ACHN (cell line): ENCODE results near the gene SH3RF2.

ENCODE experiments used
- DNase-seq: peaks from one replicate; pipeline ENCODE4 v3.0.0-alpha.2; 2015
- in situ Hi-C: cut with HindIII; loops from 2 replicates; pipeline ENCODE4 v1.10.0; 2017; ENCODE audit warnings: low sequenced_read_pairs, low pct_ligation_motif_present, low pct_unique_long_range_greater_than_20kb

The SH3RF2 gene

DNA sequence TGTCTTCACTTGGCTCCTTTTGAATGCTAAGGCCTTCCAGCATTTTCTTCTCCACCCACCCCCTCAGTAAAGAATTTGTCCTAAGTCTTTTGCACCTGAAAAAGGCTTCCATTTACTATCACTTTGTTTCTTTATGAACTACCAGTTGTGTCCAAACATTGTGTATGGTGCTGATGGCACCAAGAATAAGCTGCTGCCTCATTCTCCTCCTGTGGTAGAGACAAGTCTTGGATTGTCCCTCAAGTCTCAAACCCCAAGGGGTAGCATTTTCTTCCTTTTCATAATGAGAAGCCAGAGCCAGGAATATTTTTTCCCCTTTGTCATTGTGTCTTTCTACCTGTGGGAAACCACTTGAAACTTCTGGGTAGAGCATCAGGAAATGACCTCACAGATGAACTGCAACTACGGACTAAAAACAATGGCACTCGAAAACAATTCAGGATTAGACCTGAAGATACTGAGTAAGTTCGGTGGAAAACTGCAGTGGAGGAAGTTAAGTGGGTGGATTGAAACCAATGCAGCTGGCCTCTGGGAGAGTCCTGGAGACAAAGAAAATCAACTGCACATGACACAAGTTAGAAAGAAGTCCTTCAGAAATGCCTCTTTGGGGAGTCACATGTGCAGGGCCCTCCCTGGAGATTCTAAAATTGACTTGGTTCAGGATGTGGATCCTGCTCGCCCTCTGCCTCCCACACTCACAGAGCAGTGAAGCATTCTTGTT is 80.5 kb downstream of the SH3RF2 start:
- in situ Hi-C loops: no loop called here
- no peak for DNase-seq

DNA sequence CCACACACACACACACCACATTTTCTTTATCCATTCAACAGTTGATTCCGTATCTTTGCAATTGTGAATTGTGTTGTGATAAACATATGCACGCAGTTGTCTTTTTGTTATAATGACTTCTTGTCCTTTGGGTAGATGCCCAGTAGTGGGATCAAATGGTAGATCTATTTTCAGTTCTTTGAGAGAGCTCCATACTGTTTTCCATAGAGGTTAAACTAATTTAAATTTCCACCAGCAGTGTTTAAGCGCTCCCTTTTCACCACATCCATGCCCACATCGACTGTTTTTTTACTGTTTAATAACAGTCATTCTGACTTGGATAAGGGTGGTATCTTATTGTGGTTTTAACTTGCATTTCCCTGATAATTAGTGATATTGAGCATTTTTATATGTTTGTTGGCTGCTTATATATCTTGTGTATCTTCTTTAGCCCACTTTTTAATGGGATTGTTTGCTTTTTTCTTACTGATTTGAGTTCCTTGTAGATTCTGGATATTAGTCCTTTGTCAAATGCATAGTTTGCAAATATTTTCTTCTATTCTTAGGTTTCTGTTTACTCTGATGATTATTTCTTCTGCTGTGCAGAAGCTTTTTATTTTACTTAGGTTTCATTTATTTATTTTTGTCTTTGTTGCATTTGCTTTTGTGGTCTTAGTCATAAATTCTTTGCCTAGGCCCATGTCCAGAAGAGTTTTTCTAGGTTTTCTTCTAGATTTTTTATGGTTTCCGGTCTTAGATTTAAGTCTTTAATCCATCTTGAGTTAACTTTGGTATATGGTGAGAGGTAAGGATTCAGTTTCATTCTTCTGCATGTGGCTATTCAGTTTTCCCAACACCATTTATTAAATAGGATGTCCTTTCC is 82.4 kb downstream of the SH3RF2 start:
- in situ Hi-C loops: no loop called here

DNA sequence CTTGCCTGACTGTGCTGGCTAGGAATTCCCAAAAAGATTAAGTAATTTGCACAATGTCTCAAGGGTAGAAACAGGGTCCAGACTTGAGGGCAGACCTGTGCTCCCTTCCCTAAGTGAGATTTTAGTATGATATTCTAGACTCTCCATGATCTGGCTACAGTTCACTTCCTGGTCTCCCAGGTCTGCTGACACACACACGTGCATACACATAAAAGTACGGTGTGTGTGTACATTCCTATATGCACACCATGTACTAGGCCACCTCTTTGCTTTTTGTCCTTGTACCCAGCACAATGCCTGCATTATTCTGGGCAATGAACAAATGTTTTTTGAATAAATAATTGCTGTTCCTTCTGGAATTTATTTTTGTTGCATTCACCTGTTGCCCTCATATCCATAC is 83.7 kb downstream of the SH3RF2 start:
- in situ Hi-C loops: no loop called here
- no peak for DNase-seq

More for the DNA sequence above, 82.4 kb downstream of the SH3RF2 start:
- DNase-seq: no peak

DNA sequence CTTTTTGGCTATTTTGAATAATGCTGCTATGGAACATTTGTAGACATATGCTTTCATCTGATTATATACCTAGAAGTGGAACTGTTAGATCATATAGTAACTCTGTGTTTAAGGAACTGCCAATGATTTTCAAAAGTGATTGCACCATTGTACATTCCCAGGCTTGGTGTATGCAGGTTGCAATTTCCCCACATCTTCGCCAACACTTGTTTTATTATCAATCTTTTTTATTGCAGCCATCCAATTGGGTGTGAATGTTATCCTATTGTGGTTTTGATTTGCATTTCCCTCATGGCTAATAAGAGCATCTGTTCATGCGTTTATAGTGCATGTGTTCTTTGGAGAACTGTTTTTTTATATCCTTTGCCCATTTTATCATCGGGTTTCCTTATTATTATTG is 87.7 kb downstream of the SH3RF2 start:
- DNase-seq: no peak
- in situ Hi-C loops: no loop called here

DNA sequence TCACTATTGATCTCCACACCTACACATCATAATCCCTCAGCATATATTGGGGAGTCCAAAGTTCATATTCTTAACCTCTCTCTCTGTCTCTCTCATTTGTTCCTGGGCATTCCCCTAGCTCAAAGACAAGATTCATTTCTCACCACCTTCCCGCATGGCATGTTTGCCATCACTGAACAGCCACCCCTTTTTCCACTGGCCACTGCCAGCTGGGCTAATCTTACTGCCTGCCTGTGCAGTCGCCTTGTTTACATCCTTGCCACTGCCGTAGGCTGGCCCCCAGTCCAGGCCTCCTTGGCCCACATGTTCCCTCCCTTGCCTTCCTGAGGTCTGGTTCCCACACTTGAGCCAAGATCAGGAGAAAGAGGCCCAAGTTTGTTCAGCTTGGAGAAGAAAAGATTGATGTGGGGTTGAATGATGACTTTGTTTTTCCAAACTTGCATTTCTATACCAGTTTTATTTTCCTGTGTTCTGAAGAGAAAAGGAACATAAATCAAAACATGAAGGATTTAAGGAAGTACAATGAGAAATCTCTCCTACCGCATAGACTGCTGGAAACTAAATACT is 88.8 kb downstream of the SH3RF2 start:
- no peak for DNase-seq
- in situ Hi-C loops: no loop called here

DNA sequence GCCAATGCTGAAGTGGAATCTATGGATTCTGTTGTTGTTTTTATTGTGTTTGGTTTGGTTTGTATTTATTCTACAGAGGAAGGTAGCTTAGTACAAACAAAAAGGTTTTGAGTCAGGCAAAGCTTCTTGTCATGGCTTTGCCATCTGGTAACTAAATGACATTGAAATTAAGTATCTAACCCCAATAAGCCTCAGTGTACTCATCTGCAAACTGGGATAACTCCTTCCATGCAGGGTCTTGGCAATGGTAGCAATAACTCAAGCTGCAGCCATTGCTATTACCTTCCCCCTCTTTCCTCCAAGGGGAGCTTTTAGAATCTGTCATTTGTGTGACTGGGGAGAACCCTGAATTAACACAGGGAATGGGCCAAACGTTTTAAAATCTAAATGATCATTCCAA is 89.3 kb downstream of the SH3RF2 start:
- in situ Hi-C loops: no loop called here
- DNase-seq: no peak

DNA sequence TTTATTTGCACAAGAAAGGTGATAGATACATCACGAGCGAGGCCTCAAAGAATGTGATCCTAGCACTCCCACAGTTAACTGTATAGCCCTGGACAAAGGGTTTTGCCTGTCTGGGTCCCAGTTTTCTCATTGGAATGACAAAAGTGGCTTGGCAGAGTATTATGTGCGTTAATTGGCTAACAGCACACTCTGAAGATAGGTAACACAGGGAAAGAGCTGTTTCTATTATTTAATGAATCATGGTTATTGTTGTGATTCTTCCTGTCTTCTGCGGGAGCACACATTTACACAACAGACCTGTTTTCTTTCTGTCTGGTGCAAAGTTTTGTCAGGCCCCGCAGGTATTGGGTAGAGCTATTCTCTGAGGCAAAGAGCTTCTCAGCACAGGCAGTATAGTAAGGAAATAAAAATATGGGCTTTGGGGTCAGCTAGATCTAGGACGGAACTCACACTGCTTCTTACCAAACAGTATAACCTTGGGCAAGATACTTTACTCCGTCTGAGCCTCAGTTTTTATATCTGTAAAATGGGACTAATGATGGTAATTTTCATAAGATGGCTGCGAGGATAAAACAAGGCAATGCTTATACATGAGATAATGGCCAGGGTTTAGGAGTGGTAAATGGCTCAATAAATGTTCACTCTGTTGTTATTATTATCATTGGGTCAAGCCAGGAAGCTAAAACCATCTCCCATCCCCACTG is 90.1 kb downstream of the SH3RF2 start:
- in situ Hi-C loops: no loop called here
- no peak for DNase-seq

DNA sequence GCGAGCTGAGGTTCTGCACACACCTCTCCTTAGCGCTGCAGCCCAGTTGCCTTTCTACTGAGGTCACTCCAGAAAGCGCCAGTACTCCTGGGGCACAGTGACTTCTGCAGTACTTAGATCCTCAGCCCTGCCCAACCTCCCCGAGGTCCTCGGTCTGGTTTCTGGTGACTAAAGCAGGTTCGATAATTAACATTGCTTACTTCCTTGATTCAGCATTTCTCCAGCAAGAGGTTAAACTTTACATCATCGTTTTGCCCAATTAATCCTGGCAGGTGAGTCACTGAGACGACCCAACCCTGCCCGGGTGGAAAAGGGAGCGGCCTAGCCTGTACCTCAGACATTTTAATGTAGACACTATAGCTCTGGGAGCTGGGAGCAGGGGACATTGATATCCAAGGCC is 91.4 kb downstream of the SH3RF2 start:
- DNase-seq: peak; percentile 67
- in situ Hi-C loops: no loop called here

DNA sequence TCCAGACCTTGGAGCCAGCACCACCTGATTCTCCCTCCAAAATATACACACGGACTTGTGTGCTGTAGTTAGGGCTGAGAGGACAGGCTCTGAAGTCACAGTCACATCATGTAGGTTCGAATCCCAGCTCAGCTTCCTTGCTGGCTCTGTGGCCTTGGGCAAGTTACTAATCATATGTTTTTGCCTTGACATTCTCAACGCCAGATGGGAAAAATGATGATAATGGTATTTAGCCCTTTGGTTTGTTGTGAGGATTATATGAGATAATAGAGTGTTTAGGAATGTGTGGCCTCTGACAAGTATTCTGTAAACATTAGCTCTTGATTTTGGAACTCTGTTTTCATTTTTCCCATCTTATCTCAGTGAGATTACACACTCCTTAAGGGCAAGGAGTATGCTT is 96.5 kb downstream of the SH3RF2 start:
- no peak for DNase-seq
- in situ Hi-C loops: no loop called here

DNA sequence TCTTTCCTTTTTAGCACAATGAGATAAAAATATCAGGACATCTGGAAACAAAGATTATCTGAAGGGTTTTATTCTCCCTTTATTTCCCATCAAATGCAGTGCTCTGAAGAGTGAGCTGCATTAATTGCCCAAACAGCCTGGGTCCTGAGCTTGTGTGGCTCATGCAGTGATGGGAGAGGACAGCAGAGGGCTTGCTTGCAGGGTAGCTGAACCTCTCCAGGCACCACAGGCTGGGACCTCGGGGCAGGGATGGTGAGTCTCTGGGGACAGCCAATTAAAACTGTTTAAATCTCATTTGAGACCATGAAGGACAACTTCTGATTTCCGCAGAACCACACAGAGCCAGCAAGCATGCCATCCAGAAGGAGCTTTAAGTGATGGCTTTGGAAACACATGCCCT is 97.7 kb downstream of the SH3RF2 start:
- in situ Hi-C loops: no loop called here
- DNase-seq: no peak

DNA sequence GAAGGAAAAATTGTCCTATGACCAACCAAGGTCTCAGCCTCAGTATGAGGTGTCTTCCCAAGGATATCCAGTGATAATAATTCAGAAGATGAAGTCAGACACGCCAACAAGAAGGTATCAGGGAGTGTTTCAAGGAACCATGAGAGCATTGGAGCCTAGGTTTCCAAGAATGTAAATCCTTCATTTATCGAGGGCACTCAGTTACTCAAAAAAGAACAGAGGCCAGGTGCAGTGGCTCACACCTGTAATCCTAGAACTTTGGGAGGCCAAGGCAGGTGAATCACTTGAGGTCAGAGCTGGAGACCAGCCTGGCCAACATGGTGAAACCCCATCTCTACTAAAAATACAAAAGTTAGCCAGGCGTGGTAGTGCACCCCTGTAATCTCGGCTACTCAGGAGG is 98.2 kb downstream of the SH3RF2 start:
- in situ Hi-C loops: no loop called here
- DNase-seq: no peak

DNA sequence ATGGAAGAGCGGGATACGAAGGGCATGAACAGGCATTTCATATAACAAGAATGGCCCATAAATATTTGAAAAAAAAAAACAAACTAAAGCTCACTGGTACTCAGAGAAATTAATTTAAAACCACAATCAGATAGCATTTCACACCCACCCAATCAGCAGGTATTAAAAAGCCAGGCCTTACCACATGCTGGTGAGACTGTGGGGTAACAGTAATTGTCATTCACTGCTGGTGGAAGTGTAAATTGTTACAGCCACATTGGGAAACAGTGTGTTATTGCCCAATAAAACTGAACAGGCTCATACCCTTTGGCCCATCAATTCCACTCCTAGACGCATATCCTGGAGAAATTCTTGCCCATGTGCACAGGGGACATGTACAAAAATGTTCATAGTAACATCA is 103.0 kb downstream of the SH3RF2 start:
- in situ Hi-C loops: no loop called here
- no peak for DNase-seq

DNA sequence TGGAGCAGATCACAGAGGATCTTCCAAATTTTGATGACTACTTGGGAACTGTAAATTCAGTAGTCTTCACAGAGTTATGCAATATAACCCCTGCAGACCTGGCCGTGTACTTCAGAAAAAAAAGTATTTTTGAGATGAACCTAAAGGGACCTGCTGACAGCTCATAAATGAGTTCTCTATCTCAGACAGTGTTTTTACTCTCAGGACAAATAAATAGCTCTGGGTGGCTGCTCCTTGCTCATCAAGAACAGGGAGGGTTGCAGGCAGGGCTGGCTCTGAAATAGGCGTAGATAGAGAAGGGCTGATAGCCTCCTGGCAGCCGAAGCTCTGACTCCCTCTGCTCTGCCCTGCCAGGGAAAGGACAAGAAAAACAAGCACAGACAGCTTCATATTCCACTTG is 104.1 kb downstream of the SH3RF2 start:
- DNase-seq: no peak

DNA sequence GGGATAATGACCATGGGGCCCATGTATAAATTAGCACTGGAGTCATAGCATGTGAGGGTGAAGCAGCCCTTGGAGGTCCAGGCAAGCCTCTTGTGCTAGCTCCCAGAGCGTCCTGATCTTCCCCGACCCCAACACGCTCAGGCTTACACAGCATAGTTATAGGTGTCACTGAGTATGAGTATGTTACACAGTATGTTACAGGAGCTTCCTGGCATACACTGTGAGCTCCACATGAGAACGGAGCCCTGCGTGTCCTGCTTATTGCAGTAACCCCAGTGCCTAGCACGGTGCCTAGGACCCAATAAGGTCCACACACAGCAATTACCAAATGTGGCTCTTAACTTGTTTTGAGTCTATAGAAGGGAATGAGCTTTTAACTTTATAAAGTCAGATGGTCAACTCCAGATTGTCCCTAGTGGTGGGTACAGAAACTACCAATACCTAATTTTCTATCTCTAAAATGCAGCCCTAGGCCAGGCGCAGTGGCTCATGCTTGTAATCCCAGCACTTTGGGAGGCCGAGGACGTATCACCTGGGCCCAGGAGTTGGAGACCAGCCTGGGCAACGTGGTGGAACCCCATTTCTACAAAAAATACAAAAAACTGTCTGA is 104.9 kb downstream of the SH3RF2 start:
- in situ Hi-C loops: no loop called here
- DNase-seq: peak; percentile 27

More for the DNA sequence above, 104.1 kb downstream of the SH3RF2 start:
- in situ Hi-C loops: no loop called here

DNA sequence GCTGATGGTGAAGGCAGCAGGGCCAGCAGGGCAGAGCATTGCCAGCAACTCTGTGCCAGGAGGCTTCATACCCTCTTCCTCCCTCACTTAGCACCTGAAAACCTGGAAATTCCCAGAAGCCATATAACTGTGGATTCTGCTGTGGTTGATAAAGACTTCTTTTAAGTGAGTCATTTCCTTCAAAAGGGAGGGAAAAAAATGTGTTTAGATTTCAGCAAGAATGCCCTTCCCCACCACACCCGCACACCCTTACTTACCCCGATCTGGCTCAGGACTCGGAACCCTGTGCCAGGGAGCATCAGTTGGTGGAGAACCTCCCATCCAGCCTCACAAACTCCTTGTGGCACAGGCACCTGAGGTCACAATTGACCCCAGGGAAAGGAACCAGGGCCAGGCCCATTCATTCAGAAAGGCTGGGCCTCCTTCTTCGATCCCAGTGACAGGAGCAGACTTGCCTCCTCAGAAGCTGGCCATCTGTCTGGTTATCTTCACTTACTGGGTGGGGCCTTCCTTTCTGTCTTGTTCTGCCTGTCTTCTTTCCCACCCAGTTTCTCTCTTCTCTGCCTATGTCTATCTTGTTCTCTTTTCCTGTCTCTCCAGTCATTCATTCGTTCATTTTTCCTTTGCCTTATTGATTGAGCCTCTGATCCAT is 106.4 kb downstream of the SH3RF2 start:
- in situ Hi-C loops: no loop called here
- peak; percentile 54 for DNase-seq

DNA sequence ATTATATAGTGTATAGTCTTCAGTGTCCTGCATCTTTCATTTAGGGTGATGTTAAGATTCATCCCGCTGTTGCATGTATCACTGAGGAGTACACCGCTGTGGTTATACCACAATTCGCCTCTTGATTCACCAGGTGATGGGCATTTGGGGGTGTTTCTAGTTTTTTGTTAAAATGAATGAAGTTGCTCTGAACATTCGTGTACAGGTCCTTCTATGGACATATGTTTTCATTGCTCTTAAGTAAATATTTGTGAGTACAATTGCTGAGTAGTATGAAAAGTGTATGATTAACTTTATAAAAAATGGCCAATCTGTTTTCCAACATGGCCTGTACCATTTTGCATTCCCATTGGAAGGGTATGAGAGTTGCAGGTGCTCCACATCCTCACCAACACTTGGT is 107.3 kb downstream of the SH3RF2 start:
- DNase-seq: no peak
- in situ Hi-C loops: no loop called here

DNA sequence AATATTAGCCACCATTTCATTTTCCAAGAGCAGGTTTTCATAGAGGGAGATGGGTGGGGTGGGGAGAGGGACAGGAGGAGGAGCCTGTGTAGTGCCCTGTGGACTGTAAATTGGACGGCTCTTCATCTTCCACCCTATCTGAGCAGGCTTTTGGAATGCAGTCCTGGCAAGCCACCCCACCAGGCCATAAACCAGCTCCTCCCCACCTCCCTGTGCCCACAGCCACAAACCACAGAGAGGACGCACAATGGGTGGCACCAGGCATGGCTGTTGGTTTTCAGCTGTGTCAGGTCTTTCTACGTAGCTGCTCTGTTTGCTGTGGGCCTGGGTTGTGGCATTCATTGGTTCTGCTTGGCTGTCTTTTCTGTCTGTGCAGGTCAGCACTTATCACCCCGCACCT is 111.0 kb downstream of the SH3RF2 start:
- in situ Hi-C loops: no loop called here
- peak; percentile 44 for DNase-seq

DNA sequence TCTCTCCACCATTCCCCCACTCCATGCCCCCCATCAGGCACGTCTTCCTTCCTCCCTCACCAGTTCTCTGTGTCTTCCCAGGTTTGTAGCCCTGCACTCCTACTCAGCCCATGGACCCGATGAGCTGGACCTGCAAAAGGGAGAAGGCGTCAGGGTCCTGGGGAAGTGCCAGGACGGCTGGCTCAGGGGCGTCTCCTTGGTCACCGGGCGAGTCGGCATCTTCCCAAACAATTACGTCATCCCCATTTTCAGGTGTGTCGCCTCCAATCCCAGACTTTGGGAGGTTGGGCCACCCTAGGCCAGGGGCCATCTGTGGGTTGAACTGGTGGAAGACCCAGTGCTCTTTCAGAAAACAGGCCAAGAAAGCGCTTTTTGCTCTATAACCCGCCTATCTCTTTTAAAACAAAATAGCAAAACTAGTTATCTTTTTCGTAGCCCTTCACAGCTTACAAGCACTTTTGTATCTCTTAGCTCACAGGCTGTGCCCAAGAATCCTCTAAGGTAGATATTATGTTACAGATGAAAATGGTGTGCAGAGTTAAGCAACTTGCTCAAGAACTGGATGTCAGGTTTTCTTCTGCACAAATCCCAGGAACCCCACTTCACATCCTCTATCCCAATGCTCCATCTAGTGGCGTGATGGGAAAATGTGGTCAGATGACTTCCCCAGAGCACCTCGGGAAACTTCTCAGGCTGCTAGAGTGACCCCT is 112.8 kb downstream of the SH3RF2 start:
- peak; percentile 63 for DNase-seq
- in situ Hi-C loops: no loop called here
